Activated T-helper 9 cell treated with anti-CD3 and anti-CD28 coated beads, Interleukin-2, amount 50 U/mL, for 16 hours (primary cell): Measurements from ENCODE around the gene SH2D3C.
A peak's percentile ranks its signal among the peaks of the same experiment; 100 is the strongest.

Experiments used
- DNase-seq: peaks from one replicate; pipeline ENCODE4 v3.0.0-alpha.2; 2020; ENCODE audit warnings: low read depth

Gene SH2D3C

GRCh38 chr9:127738666-127739065 lies 39.8 kb downstream of the SH2D3C start:
- no peak for DNase-seq

GRCh38 chr9:127735530-127736185 lies 42.8 kb downstream of the SH2D3C start:
- no peak for DNase-seq

- peak; percentile 98 for DNase-seq
Measured at GRCh38 chr9:127734747-127735529, 43.5 kb downstream of the SH2D3C start, which contains the start of gene TOR2A. Gene TOR2A (minus strand): TSS chr9:127735294. CDS start chr9:127735270, 24 bp downstream.

- DNase-seq, result no peak
Measured at GRCh38 chr9:127734247-127734746, 44.2 kb downstream of the SH2D3C start.

DNA sequence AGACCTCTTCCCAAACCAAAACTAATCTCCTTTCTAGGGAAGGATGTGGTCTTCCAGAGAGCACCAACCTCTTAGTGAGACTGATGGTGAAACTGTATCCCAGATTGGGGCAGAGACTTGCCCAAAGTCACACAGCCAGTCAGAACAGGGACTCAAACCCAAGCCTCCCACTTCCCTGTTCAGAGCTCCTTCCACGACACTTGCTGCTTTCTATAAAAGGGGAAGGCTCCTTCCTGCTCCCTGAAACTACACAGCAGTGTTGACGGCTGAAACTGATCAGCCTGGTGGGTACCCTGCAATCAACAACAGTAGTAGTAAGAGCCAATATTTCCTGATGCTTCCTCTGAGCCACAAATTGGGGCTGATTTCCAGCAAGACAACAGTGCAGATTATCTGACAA lies 44.9 kb downstream of the SH2D3C start:
- no peak for DNase-seq

DNA sequence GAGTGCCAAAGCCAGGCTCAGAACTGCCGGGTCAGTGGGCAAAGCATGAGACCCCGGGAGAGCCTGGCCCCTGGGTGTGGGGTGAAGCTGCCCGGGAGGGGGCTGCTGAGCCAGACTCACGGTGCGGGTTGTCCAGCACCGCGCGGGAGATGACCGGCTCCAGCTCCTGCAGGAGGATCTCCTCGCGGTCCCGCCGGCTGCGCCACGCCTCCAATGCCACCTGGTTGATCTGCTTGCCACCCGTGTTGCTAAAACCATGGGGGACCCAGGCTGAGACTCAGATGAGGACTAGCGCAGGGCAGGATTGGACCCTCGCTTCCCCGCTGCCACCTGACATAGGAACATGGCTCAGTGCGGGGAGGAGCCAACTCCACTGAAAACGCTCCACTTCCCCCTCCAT lies 46.0 kb downstream of the SH2D3C start:
- DNase-seq, result no peak

GRCh38 chr9:127731938-127732337 lies 46.5 kb downstream of the SH2D3C start:
- no peak for DNase-seq

- no peak for DNase-seq
Measured at GRCh38 chr9:127730799-127731410, 47.6 kb downstream of the SH2D3C start.

- DNase-seq, result no peak
Measured at GRCh38 chr9:127730262-127730661, 48.2 kb downstream of the SH2D3C start.

GRCh38 chr9:127729522-127730256 lies 48.8 kb downstream of the SH2D3C start:
- DNase-seq, result no peak

GRCh38 chr9:127728808-127729207 lies 49.7 kb downstream of the SH2D3C start:
- no peak for DNase-seq

- no peak for DNase-seq
Measured at GRCh38 chr9:127726871-127727270, 51.6 kb downstream of the SH2D3C start.

DNA sequence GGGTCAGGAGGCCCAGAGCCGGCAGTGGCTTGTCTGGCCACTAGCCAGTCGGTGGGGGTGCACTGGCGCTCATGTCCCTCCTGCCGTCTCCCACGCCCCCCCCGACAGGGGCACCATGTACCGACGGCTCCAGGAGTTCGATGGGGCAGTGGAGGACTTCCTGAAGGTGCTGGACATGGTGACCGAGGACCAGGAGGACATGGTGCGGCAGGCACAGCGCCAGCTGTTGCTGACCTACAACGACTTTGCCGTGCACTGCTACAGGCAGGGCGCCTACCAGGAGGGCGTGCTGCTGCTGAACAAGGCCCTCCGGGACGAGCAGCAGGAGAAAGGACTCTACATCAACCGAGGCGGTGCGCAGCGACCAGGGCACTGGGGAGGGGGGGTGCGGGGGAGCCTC lies 54.5 kb downstream of the SH2D3C start:
- no peak for DNase-seq

GRCh38 chr9:127723444-127723843 lies 55.0 kb downstream of the SH2D3C start:
- DNase-seq, result no peak

DNA sequence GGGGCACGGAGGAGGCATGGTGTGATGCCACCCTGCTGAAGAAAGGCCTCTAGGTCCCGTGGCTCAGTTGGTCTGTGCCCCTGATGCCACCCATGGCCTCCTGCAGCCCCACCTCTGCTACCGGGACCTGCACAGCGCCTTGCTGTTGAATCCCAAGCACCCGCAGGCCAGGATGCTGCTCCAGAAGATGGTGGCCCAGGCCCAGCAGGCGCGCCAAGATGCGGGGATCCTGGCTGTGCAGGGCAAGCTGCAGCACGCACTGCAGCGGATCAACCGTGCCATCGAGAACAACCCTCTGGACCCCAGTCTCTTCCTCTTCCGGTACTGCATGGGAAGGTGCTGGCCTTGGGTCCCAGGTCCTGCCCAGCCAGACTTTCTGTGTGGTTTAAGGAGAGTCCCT lies 55.5 kb downstream of the SH2D3C start:
- DNase-seq, result no peak

DNA sequence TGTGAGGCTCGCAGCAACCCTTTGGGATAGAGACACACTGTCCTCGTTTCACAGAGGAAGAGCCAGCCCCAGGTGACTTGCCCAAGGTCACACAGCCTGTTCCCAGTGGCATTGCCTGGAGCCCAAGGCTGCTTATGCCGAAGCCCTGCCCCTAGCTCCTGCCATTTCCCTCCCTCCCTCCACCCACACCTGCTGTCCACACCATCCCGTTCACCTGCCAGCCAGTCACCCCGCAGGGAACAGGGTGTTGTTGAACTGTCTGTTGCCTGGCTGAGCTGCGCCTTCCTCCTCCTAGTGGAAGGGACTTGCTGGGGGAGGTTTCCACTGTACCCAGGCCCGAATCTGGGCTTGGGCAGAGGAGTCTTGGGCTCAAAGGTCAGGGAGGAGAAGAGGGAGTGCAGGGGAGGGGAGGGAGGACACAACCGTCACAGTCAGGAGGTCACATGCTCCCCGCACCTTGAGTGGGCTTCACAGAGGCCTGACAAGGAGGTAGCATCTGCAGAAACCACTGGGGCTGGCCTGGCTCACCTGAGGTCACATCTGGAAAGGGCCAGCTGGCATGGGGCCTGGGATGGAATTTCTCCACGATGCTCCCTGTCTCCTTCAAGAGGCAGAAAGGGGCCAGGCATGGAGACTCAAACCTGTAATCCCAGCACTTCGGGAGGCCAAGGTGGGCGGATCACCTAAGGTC lies 56.3 kb downstream of the SH2D3C start:
- DNase-seq, result no peak

- no peak for DNase-seq
Measured at GRCh38 chr9:127721391-127721821, 57.1 kb downstream of the SH2D3C start.

DNA sequence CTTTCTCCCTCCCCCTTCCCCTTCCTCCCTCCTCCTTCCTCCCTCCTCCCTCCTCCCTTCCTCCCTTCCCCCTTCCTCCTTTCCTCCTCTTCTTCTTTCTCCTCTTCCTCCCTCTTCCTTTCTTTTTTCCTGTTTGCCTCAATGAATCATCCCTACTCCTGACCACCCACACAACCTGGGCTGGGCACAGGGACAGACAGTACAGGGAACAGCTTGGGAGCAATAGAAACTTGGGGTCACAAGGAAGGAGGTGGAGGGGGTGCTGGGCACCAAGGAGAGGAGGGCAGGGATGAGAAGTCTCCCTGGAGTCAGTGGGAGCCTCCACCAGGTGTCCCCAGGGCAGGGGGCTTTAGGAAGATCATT lies 57.6 kb downstream of the SH2D3C start:
- DNase-seq, result no peak

DNA sequence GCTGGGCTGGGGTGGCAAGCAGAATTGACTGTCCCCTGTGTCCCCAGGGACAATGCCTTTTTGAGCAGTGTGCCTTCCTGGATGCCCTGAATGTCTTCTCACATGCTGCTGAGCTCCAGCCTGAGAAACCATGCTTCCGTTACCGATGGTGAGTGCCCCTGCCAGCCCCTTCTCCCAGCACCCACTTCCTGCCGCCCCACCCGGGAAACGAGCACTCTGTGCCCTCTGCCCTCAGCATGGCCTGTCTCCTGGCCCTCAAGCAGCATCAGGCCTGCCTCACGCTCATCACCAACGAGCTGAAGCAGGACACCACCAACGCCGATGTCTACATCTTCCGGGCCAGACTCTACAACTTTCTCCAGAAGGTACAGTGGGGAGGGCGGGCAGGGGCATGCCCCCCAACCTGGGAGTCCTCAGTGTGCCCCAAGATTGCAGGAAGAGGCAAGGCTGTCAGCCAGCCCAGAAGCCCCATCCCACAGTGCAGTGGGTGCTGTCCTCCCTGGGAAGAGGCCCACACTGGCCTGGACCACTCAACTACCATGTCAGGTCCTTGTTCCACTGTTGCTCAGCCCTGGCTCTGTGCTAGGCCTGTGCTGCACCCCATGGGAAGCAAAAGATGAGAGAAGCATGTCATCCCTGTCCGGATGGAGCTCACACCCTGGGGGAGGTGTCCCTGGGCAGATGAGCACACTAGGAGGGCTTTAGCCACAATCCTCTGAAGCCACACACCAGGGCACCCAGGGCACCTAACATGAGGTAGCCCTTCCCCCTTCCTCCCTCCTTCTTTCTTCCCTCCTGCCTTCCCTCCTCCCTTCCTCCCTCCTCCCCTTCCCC lies 58.2 kb downstream of the SH2D3C start:
- DNase-seq, result no peak

DNA sequence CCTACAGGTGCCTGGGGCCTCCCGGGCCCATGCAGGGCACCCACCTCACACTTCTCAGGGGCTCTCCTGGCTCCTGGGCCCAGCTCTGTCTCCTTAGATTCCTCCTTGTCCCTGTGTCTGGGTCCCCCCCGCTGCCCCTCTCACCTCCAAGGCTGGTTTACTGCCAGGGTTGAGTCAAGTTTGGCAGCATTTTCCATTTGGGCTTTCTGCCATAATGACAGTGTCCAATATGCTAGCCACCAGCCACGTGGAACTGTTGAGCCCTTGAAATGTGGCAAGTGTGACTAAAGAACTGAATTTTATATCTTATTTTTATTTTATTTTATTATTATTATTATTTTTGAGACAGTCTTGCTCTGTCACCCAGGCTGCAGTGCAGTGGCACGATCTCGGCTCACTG lies 60.7 kb downstream of the SH2D3C start:
- no peak for DNase-seq

GRCh38 chr9:127716412-127716811 lies 62.1 kb downstream of the SH2D3C start:
- no peak for DNase-seq
